ENCODE measurements around the gene KLHL29. TPM values are rescaled to one million over a fixed set of nuclear protein-coding genes. Genes with fewer than 3 reads are reported as not detected.
A peak's percentile ranks its signal among the peaks of the same experiment; 100 is the strongest.

The KLHL29 gene
- polyA plus RNA-seq, 3 donors = 0.03 TPM; not detected in 2

DNA sequence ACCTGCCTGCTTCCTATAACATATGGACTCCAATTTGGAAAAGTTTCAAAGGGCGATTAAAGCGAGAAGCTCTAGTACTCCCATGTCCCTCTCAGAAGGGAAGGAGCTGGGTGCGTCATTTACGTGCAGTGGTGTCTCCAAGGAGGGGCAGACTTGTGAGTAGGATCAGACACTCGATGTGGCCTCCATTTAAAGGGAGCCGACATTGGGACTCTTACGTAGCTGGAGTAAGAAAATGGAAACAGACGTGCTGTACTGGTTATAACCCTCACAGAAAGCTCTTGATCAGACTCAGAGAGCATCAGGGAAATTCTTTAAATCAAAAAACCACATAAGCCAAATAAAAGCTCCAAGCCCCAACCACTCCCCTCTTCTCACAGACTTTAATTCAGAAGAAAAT lies 198.5 kb downstream of the KLHL29 start:
- Histone ChIP-seq H3K9me3 (replicated peaks in 1 of 2; ENCODE audit: control insufficient read depth in 1 of 2, insufficient read depth in 1 of 2, low read length in 2 of 2) (no peaks in the 10 kb centered on the region), H3K36me3 (replicated peaks in 1 of 2; ENCODE audit: control insufficient read depth in 1 of 2, insufficient read depth in 2 of 2, low read length in 2 of 2) (no peaks in the 10 kb centered on the region), H3K27ac (ENCODE audit: low read depth in 1 of 2, low read length in 2 of 2) (no peak overlapping the region), H3K4me3 (replicated peaks in 1 of 3; ENCODE audit: low read depth in 2 of 3, low read length in 3 of 3) (no peak overlapping the region), H3K4me2 (replicated peaks; ENCODE audit: extremely low read depth, low read length, poor library complexity, severe bottlenecking) (no peak overlapping the region), H4K20me1 (ENCODE audit: insufficient read depth, low read length) (no peaks in the 10 kb centered on the region), H3K27me3 (ENCODE audit: control insufficient read depth in 2 of 2, insufficient read depth in 2 of 2, low read length in 2 of 2) (no peaks in the 10 kb centered on the region), H3K4me1 (ENCODE audit: control insufficient read depth in 1 of 2, insufficient read depth in 2 of 2, low read length in 2 of 2) (no peaks in the 10 kb centered on the region), H3K9ac (ENCODE audit: insufficient read depth, low read length, poor library complexity, severe bottlenecking) (no peak overlapping the region), H3K79me2 (ENCODE audit: insufficient read depth, low read length) (no peaks in the 10 kb centered on the region), H2AFZ (ENCODE audit: insufficient read depth, low read depth, low read length, poor library complexity, severe bottlenecking) (no peak overlapping the region)
- Mint-ChIP-seq H3K9me3 (no peaks in the 10 kb centered on the region), H3K27me3 (ENCODE audit: low read depth in 3 of 3) (peaks cover 1 to 15% (median 8%) of the 10 kb centered on the region in 3 donors), H3K4me1 (no peaks in the 10 kb centered on the region), H3K4me3 (no peak overlapping the region), H3K36me3 (no peaks in the 10 kb centered on the region), H3K27ac (peak overlapping the region in 1 of 7 donors; percentile 33)
- DNase-seq = no peak
- intact Hi-C loops (cut with micrococcal nuclease) = no loop called here
- TF ChIP-seq, protein P1, sequence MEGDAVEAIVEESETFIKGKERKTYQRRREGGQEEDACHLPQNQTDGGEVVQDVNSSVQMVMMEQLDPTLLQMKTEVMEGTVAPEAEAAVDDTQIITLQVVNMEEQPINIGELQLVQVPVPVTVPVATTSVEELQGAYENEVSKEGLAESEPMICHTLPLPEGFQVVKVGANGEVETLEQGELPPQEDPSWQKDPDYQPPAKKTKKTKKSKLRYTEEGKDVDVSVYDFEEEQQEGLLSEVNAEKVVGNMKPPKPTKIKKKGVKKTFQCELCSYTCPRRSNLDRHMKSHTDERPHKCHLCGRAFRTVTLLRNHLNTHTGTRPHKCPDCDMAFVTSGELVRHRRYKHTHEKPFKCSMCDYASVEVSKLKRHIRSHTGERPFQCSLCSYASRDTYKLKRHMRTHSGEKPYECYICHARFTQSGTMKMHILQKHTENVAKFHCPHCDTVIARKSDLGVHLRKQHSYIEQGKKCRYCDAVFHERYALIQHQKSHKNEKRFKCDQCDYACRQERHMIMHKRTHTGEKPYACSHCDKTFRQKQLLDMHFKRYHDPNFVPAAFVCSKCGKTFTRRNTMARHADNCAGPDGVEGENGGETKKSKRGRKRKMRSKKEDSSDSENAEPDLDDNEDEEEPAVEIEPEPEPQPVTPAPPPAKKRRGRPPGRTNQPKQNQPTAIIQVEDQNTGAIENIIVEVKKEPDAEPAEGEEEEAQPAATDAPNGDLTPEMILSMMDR (IDR thresholded peaks at IDR 0.05) = no peak
- 86% methylated on average over 4 of the region's 8 CpGs for WGBS (ENCODE audit: insufficient coverage)

DNA sequence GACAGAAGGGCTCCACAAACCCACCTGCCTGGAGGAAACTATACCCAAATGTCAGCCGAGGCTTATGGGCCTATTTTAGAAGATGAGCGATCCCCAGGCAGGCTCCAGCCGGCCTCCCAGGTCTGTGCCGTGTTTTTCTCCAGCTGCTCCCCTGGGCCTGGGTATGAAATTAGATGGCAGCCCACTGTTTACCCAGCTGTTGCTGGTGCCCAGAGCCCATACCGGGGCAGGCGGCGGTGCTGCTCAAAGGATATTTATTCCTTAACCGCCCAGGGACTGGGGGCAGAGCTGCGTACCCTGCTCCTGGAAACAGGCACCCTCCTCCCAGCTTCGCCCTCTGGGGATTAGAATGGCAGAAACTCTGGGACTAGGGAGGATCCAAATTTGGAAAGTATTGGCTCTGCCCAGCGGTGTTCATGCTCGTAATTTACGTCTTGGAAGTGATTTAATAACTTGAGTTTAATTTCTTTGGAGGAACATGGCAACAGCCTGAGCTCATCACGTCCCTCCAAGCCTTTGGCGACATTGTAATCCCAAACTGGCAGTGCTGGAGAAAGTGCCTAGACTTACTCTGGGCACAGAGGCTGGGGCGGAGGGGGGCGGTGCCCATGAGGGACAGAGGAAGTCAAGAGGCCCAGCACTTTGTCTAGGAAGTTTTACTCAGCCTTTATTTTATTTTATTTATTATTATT lies 199.2 kb downstream of the KLHL29 start:
- Mint-ChIP-seq H3K9me3 (no peaks in the 10 kb centered on the region), H3K27ac (no peak overlapping the region), H3K27me3 (ENCODE audit: low read depth in 3 of 3) (peaks cover 1 to 12% (median 6%) of the 10 kb centered on the region in 3 donors), H3K36me3 (no peaks in the 10 kb centered on the region), H3K4me3 (no peak overlapping the region), H3K4me1 (no peaks in the 10 kb centered on the region)
- Histone ChIP-seq H3K36me3 (replicated peaks in 1 of 2; ENCODE audit: control insufficient read depth in 1 of 2, insufficient read depth in 2 of 2, low read length in 2 of 2) (no peaks in the 10 kb centered on the region), H3K27ac (ENCODE audit: low read depth in 1 of 2, low read length in 2 of 2) (no peak overlapping the region), H3K4me2 (replicated peaks; ENCODE audit: extremely low read depth, low read length, poor library complexity, severe bottlenecking) (no peak overlapping the region), H2AFZ (ENCODE audit: insufficient read depth, low read depth, low read length, poor library complexity, severe bottlenecking) (no peak overlapping the region), H3K4me3 (replicated peaks in 1 of 3; ENCODE audit: low read depth in 2 of 3, low read length in 3 of 3) (no peak overlapping the region), H3K79me2 (ENCODE audit: insufficient read depth, low read length) (no peaks in the 10 kb centered on the region), H3K9me3 (replicated peaks in 1 of 2; ENCODE audit: control insufficient read depth in 1 of 2, insufficient read depth in 1 of 2, low read length in 2 of 2) (no peaks in the 10 kb centered on the region), H4K20me1 (ENCODE audit: insufficient read depth, low read length) (no peaks in the 10 kb centered on the region), H3K9ac (ENCODE audit: insufficient read depth, low read length, poor library complexity, severe bottlenecking) (no peak overlapping the region), H3K27me3 (ENCODE audit: control insufficient read depth in 2 of 2, insufficient read depth in 2 of 2, low read length in 2 of 2) (no peaks in the 10 kb centered on the region), H3K4me1 (ENCODE audit: control insufficient read depth in 1 of 2, insufficient read depth in 2 of 2, low read length in 2 of 2) (no peaks in the 10 kb centered on the region)
- intact Hi-C loops (cut with micrococcal nuclease) = no loop called here
- WGBS (ENCODE audit: insufficient coverage) = 95% methylated on average over 15 of the region's 17 CpGs
- TF ChIP-seq, protein P1 (IDR thresholded peaks at IDR 0.05) = no peak
- DNase-seq = no peak
